ENCODE data around the gene SMIM36.

The SMIM36 gene

GRCh38 chr17:55510986-55511721 is at the start of gene SMIM36:
Gene SMIM36, minus strand, starts transcription at chr17:55511452.
- H3K9me3 Mint-ChIP-seq, result no peaks in the 10 kb centered on the region
- DNase-seq (ENCODE audit: low spot score in 2 of 2) (no peak), ATAC-seq (replicated peaks; ENCODE audit: extremely low read depth, poor library complexity, severe bottlenecking) (no peak)
- H3K27me3 Mint-ChIP-seq, result no peaks in the 10 kb centered on the region
- H3K4me3 Mint-ChIP-seq, result no peak within 1 kb of the TSS
- H3K4me1 Mint-ChIP-seq, result no peaks in the 10 kb centered on the region
- peaks cover 2% of the 10 kb centered on the region for H3K36me3 Mint-ChIP-seq (ENCODE audit: insufficient read depth)
- H3K27ac Mint-ChIP-seq (ENCODE audit: low read depth), result no peak within 1 kb of the TSS

- Mint-ChIP-seq H3K4me3 (no peak overlapping the region), H3K27me3 (peaks cover 52% of the 10 kb centered on the region), H3K4me1 (no peaks in the 10 kb centered on the region), H3K9me3 (no peaks in the 10 kb centered on the region), H3K27ac (ENCODE audit: low read depth) (no peak overlapping the region), H3K36me3 (ENCODE audit: insufficient read depth) (no peaks in the 10 kb centered on the region)
- ATAC-seq (replicated peaks; ENCODE audit: extremely low read depth, poor library complexity, severe bottlenecking) (no peak), DNase-seq (ENCODE audit: low spot score in 2 of 2) (no peak)
These were observed 44.5 kb upstream of the SMIM36 start for GRCh38 chr17:55555772-55556171.

- ATAC-seq (replicated peaks; ENCODE audit: extremely low read depth, poor library complexity, severe bottlenecking), result no peak
- H3K36me3 Mint-ChIP-seq (ENCODE audit: insufficient read depth), result no peaks in the 10 kb centered on the region
- DNase-seq (ENCODE audit: low spot score in 2 of 2), result no peak
- H3K9me3 Mint-ChIP-seq, result no peaks in the 10 kb centered on the region
- peaks cover 49% of the 10 kb centered on the region for H3K27me3 Mint-ChIP-seq
- no peak overlapping the region for H3K27ac Mint-ChIP-seq (ENCODE audit: low read depth)
- H3K4me1 Mint-ChIP-seq, result no peaks in the 10 kb centered on the region
- H3K4me3 Mint-ChIP-seq, result no peak overlapping the region
These were observed 37.9 kb upstream of the SMIM36 start for GRCh38 chr17:55549140-55549539.

DNA sequence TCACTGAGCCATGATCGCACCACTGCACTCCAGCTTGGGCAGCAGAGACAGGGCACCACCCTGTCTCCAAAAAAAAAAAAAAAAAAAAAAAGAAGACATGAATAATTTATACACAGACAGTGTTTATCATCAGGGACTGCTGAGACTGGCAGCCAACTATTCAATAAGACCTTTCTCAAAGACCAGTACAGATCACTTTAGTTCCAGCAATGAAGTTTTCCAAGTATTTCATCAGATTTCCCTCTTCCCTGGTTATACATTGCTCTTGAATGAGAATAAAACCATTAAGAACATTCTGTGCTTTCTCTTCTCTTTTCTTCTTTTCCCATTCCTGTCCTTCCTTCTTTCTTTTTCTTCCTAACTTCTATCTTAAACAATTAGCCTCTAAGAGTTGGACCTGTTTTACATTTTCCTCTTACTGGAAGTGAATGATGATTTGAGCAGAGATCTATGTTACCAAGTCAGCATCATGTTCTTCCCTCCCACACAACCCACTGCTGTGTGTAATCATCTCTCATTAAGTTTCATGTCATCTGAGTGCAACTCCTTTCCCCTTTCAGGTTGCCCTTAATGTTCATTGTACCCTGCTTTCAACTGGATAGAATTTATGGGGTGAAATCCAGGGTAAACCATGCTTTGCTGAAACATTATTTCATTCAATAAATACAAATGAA is 35.9 kb upstream of the SMIM36 start:
- Mint-ChIP-seq H3K4me1 (no peaks in the 10 kb centered on the region), H3K9me3 (no peaks in the 10 kb centered on the region), H3K27me3 (peaks cover 47% of the 10 kb centered on the region), H3K4me3 (no peak overlapping the region), H3K27ac (ENCODE audit: low read depth) (no peak overlapping the region), H3K36me3 (ENCODE audit: insufficient read depth) (no peaks in the 10 kb centered on the region)
- no peak for ATAC-seq (replicated peaks; ENCODE audit: extremely low read depth, poor library complexity, severe bottlenecking)
- no peak for DNase-seq (ENCODE audit: low spot score in 2 of 2)

- Mint-ChIP-seq H3K9me3 (no peaks in the 10 kb centered on the region), H3K4me3 (no peak overlapping the region), H3K36me3 (ENCODE audit: insufficient read depth) (no peaks in the 10 kb centered on the region), H3K4me1 (no peaks in the 10 kb centered on the region), H3K27me3 (peaks cover 47% of the 10 kb centered on the region), H3K27ac (ENCODE audit: low read depth) (no peak overlapping the region)
- DNase-seq (ENCODE audit: low spot score in 2 of 2) (no peak), ATAC-seq (replicated peaks; ENCODE audit: extremely low read depth, poor library complexity, severe bottlenecking) (no peak)
These were observed 35.2 kb upstream of the SMIM36 start for GRCh38 chr17:55546481-55546880.

DNA sequence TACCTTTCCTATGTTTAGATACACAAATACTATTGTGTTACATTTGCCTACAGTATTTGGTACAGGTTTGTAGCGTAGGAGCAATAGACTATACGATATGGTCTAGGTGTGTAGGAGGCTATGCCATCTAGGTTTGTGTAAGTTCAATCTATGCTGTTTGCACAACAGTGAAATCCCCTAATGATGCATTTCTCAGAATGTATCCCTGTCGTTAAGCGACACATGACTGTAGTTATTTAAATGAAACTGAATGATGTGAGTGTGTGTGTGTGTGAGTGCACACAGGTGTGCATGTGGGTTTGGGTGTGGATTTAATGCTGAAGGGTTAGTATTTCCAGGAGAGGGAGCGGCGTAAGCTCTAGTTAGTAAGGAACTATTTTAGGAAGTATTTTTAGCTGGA is 34.6 kb upstream of the SMIM36 start:
- Mint-ChIP-seq H3K27me3 (peaks cover 47% of the 10 kb centered on the region), H3K4me3 (no peak overlapping the region), H3K4me1 (no peaks in the 10 kb centered on the region), H3K9me3 (no peaks in the 10 kb centered on the region), H3K36me3 (ENCODE audit: insufficient read depth) (no peaks in the 10 kb centered on the region), H3K27ac (ENCODE audit: low read depth) (no peak overlapping the region)
- DNase-seq (ENCODE audit: low spot score in 2 of 2) (no peak), ATAC-seq (replicated peaks; ENCODE audit: extremely low read depth, poor library complexity, severe bottlenecking) (no peak)

GRCh38 chr17:55543709-55544108 is 32.5 kb upstream of the SMIM36 start:
- H3K27me3 Mint-ChIP-seq, result peaks cover 49% of the 10 kb centered on the region
- H3K4me1 Mint-ChIP-seq, result no peaks in the 10 kb centered on the region
- no peak for ATAC-seq (replicated peaks; ENCODE audit: extremely low read depth, poor library complexity, severe bottlenecking)

DNA sequence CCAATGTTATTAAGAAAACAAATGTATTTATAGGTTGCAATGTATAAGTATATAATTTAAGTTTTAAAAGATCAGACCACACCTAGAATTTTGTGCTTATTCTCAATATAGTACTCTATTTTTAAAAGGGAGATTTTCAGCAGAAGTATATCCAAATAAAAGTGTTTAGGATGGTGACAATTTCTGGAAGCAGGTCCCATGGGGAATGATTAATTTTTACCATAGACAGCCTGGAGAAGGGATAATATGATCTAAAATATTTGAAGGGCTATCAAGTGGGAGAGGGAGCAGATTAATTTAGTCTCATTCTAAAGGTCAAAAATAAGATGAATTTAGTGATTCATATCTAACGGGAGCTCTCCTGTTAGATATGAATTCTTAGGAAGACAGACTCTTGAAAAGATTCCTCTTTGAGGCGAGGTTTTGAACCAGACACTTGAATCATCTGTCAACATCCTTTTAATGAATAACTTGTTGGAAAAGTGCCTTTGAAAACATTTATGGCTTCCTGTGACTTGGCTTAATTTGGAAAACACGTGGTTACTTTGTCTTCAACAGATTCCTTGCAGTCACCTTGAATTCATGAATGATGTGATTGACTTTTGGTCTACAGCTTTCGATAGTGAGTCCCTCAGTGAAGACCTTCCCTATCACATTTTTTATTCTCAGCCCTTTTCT is 29.3 kb upstream of the SMIM36 start:
- Mint-ChIP-seq H3K4me3 (no peak overlapping the region), H3K27ac (ENCODE audit: low read depth) (no peak overlapping the region), H3K4me1 (no peaks in the 10 kb centered on the region), H3K27me3 (peaks cover 30% of the 10 kb centered on the region), H3K9me3 (no peaks in the 10 kb centered on the region), H3K36me3 (ENCODE audit: insufficient read depth) (no peaks in the 10 kb centered on the region)
- DNase-seq (ENCODE audit: low spot score in 2 of 2) (no peak), ATAC-seq (replicated peaks; ENCODE audit: extremely low read depth, poor library complexity, severe bottlenecking) (no peak)

More at GRCh38 chr17:55543709-55544108, 32.5 kb upstream of the SMIM36 start:
- Mint-ChIP-seq H3K4me3 (no peak overlapping the region), H3K9me3 (no peaks in the 10 kb centered on the region), H3K27ac (ENCODE audit: low read depth) (no peak overlapping the region), H3K36me3 (ENCODE audit: insufficient read depth) (no peaks in the 10 kb centered on the region)
- no peak for DNase-seq (ENCODE audit: low spot score in 2 of 2)

DNA sequence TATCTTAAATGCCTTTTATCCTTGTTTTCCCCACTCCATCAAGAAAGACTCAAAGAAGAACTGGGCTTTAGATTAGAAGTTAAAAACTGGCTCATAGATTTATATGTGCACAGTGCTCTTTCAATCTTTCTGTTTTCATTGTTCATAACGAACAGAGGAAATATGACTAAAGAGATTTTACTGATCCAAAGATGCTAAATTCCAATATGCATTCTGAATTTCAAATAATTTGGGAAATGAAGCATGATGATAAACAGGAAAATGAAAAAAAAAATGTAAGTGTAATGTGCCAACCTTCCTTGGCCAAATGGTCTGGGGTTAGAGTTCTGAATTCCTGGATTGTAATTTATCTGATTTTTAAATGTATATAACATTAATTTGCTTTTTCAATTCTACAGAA is 25.0 kb upstream of the SMIM36 start:
- Mint-ChIP-seq H3K27me3 (peaks cover 32% of the 10 kb centered on the region), H3K4me1 (no peaks in the 10 kb centered on the region), H3K4me3 (no peak overlapping the region), H3K9me3 (no peaks in the 10 kb centered on the region), H3K36me3 (ENCODE audit: insufficient read depth) (no peaks in the 10 kb centered on the region), H3K27ac (ENCODE audit: low read depth) (no peak overlapping the region)
- ATAC-seq (replicated peaks; ENCODE audit: extremely low read depth, poor library complexity, severe bottlenecking) (no peak), DNase-seq (ENCODE audit: low spot score in 2 of 2) (no peak)

- H3K9me3 Mint-ChIP-seq, result no peaks in the 10 kb centered on the region
- DNase-seq (ENCODE audit: low spot score in 2 of 2) (no peak), ATAC-seq (replicated peaks; ENCODE audit: extremely low read depth, poor library complexity, severe bottlenecking) (no peak)
- H3K36me3 Mint-ChIP-seq (ENCODE audit: insufficient read depth), result no peaks in the 10 kb centered on the region
- no peaks in the 10 kb centered on the region for H3K4me1 Mint-ChIP-seq
- no peak overlapping the region for H3K4me3 Mint-ChIP-seq
- H3K27me3 Mint-ChIP-seq, result peaks cover 25% of the 10 kb centered on the region
- H3K27ac Mint-ChIP-seq (ENCODE audit: low read depth), result no peak overlapping the region
These were observed 22.4 kb upstream of the SMIM36 start for GRCh38 chr17:55533608-55534007.

DNA sequence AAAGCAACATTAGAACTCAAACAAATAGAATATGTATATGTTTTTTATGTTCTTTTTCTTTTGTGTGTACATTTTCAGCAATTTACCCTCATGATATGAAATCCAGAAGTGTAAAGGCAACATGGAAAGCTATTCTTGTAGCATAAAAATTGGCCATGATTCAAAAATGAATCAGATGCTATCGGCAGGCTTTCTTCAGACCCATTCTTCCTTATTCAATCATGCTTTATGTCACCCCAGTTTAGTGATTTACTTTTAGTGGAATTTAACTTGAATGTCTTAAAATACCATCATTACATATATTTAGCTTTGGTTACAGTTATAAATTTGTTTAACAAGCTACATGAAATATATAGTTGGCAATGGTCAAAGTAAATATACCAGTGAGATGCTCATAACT is 21.4 kb upstream of the SMIM36 start:
- Mint-ChIP-seq H3K27ac (ENCODE audit: low read depth) (no peak overlapping the region), H3K4me3 (no peak overlapping the region), H3K9me3 (no peaks in the 10 kb centered on the region), H3K36me3 (ENCODE audit: insufficient read depth) (no peaks in the 10 kb centered on the region), H3K4me1 (no peaks in the 10 kb centered on the region), H3K27me3 (peaks cover 15% of the 10 kb centered on the region)
- no peak for DNase-seq (ENCODE audit: low spot score in 2 of 2)
- no peak for ATAC-seq (replicated peaks; ENCODE audit: extremely low read depth, poor library complexity, severe bottlenecking)

DNA sequence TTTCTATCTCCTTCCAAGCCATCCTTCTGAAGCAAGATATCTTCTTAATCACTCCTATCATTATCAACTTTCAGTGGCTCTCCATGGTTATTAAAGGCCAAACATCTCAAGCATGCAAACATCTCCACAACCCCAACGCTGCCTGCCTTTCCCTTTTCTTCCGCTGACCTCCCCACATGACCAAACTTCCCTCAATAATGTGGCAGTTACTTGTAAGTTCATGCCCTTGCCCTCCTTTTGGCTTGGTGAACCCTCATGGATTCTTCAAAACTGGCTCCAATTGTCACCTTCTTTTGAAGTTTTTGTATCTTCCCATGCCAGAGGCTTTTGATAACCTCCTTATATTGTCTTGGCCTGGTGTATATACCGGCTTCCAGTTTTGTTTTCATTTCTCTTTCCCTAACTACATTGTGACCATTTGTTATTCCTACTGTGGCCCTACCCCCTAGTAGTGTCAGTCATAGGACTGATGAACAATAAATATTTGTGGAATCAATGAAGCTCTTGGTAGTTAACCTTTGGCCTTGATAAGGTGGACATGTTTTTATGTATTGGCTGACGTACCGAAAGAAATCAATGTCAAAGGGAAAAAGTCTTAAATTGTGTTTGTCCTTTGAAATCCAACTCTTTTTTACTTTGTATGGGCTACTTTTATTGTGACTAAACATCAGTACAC is 19.9 kb upstream of the SMIM36 start:
- Mint-ChIP-seq H3K27me3 (peaks cover 13% of the 10 kb centered on the region), H3K36me3 (ENCODE audit: insufficient read depth) (no peaks in the 10 kb centered on the region), H3K4me1 (no peaks in the 10 kb centered on the region), H3K9me3 (no peaks in the 10 kb centered on the region), H3K27ac (ENCODE audit: low read depth) (no peak overlapping the region), H3K4me3 (no peak overlapping the region)
- DNase-seq (ENCODE audit: low spot score in 2 of 2) (no peak), ATAC-seq (replicated peaks; ENCODE audit: extremely low read depth, poor library complexity, severe bottlenecking) (no peak)

All from central memory CD8-positive, alpha-beta T cell (primary cell).